Measurements from ENCODE around the gene NECAB2.

Gene NECAB2

GRCh38 chr16:83923581-83924365 is 44.3 kb upstream of the NECAB2 start:
- TF ChIP-seq, protein P1, sequence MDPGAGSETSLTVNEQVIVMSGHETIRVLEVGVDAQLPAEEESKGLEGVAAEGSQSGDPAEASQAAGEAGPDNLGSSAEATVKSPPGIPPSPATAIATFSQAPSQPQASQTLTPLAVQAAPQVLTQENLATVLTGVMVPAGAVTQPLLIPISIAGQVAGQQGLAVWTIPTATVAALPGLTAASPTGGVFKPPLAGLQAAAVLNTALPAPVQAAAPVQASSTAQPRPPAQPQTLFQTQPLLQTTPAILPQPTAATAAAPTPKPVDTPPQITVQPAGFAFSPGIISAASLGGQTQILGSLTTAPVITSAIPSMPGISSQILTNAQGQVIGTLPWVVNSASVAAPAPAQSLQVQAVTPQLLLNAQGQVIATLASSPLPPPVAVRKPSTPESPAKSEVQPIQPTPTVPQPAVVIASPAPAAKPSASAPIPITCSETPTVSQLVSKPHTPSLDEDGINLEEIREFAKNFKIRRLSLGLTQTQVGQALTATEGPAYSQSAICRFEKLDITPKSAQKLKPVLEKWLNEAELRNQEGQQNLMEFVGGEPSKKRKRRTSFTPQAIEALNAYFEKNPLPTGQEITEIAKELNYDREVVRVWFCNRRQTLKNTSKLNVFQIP (CRISPR knock-in tag; IDR thresholded peaks at IDR 0.05; ENCODE audit: borderline replicate concordance, low read depth) = no peak
- TF ChIP-seq CSDC2 (CRISPR knock-in tag; IDR thresholded peaks at IDR 0.05) (no peak), RARB (CRISPR knock-in tag; IDR thresholded peaks at IDR 0.05) (no peak), ZNF565 (CRISPR knock-in tag; conservative IDR thresholded peaks at IDR 0.05; ENCODE audit: low read depth) (no peak), OSR1 (CRISPR knock-in tag; IDR thresholded peaks at IDR 0.05) (no peak), TOX (CRISPR knock-in tag; IDR thresholded peaks at IDR 0.05; ENCODE audit: borderline replicate concordance) (no peak), PPARA (CRISPR knock-in tag; IDR thresholded peaks at IDR 0.05; ENCODE audit: borderline replicate concordance) (no peak), ZNF70 (CRISPR knock-in tag; IDR thresholded peaks at IDR 0.05) (no peak), ARNTL (CRISPR knock-in tag; IDR thresholded peaks at IDR 0.05; ENCODE audit: borderline replicate concordance, low read depth) (no peak), ZNF8 (CRISPR knock-in tag; IDR thresholded peaks at IDR 0.05) (no peak)
- TF ChIP-seq, protein P2, sequence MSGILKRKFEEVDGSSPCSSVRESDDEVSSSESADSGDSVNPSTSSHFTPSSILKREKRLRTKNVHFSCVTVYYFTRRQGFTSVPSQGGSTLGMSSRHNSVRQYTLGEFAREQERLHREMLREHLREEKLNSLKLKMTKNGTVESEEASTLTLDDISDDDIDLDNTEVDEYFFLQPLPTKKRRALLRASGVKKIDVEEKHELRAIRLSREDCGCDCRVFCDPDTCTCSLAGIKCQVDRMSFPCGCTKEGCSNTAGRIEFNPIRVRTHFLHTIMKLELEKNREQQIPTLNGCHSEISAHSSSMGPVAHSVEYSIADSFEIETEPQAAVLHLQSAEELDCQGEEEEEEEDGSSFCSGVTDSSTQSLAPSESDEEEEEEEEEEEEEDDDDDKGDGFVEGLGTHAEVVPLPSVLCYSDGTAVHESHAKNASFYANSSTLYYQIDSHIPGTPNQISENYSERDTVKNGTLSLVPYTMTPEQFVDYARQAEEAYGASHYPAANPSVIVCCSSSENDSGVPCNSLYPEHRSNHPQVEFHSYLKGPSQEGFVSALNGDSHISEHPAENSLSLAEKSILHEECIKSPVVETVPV (CRISPR knock-in tag; IDR thresholded peaks at IDR 0.05) = no peak
- no peak for ATAC-seq

- TF ChIP-seq TCF4 (CRISPR knock-in tag; IDR thresholded peaks at IDR 0.05; ENCODE audit: borderline replicate concordance) = no peak
- TF ChIP-seq, protein P2 (CRISPR knock-in tag; IDR thresholded peaks at IDR 0.05) = no peak
- TF ChIP-seq BACH2 (CRISPR knock-in tag; IDR thresholded peaks at IDR 0.05; ENCODE audit: borderline replicate concordance) = no peak
- no peak for TF ChIP-seq SNAI2 (CRISPR knock-in tag; IDR thresholded peaks at IDR 0.05)
- TF ChIP-seq TOX (CRISPR knock-in tag; IDR thresholded peaks at IDR 0.05; ENCODE audit: borderline replicate concordance) = no peak
- ATAC-seq = no peak
These were observed 43.4 kb upstream of the NECAB2 start for GRCh38 chr16:83924686-83925085.

GRCh38 chr16:83925095-83925905 is 42.7 kb upstream of the NECAB2 start:
- no peak for ATAC-seq
- TF ChIP-seq TCF4 (CRISPR knock-in tag; IDR thresholded peaks at IDR 0.05; ENCODE audit: borderline replicate concordance) (no peak), TOX (CRISPR knock-in tag; IDR thresholded peaks at IDR 0.05; ENCODE audit: borderline replicate concordance) (no peak)

GRCh38 chr16:83925957-83926725 is 41.9 kb upstream of the NECAB2 start:
- TF ChIP-seq ZC3H10 (CRISPR knock-in tag; IDR thresholded peaks at IDR 0.05) (no peak), ISL1 (CRISPR knock-in tag; IDR thresholded peaks at IDR 0.05) (no peak), ARNTL (CRISPR knock-in tag; IDR thresholded peaks at IDR 0.05; ENCODE audit: borderline replicate concordance, low read depth) (no peak), BACH2 (CRISPR knock-in tag; IDR thresholded peaks at IDR 0.05; ENCODE audit: borderline replicate concordance) (no peak), TOX (CRISPR knock-in tag; IDR thresholded peaks at IDR 0.05; ENCODE audit: borderline replicate concordance) (no peak), ESRRG (CRISPR knock-in tag; IDR thresholded peaks at IDR 0.05) (no peak), GLIS3 (CRISPR knock-in tag; IDR thresholded peaks at IDR 0.05) (no peak), ZNF8 (CRISPR knock-in tag; IDR thresholded peaks at IDR 0.05) (no peak)
- TF ChIP-seq, protein P2 (CRISPR knock-in tag; IDR thresholded peaks at IDR 0.05) = no peak
- peak; percentile 20; the same call in 2 of the 3 replicates for ATAC-seq
